ENCODE measurements around the gene POLE. TPM values are rescaled to one million over a fixed set of nuclear protein-coding genes. Genes with fewer than 3 reads are reported as not detected.

Gene POLE
- total RNA-seq, 1 experiment from 2014 or later: 54.0 TPM

GRCh38 chr12:132675757-132676432, 11.2 kb downstream of the POLE start:
- Histone ChIP-seq H3K4me3 (ENCODE audit: insufficient read depth, low read depth, low read length) (no peak overlapping the region), H3K27me3 (ENCODE audit: control insufficient read depth, insufficient read depth, low read length) (no peaks in the 10 kb centered on the region), H3K36me3 (replicated peaks; ENCODE audit: control insufficient read depth, insufficient read depth, low read length) (peaks cover 56% of the 10 kb centered on the region)
- no peak for DNase-seq

DNA sequence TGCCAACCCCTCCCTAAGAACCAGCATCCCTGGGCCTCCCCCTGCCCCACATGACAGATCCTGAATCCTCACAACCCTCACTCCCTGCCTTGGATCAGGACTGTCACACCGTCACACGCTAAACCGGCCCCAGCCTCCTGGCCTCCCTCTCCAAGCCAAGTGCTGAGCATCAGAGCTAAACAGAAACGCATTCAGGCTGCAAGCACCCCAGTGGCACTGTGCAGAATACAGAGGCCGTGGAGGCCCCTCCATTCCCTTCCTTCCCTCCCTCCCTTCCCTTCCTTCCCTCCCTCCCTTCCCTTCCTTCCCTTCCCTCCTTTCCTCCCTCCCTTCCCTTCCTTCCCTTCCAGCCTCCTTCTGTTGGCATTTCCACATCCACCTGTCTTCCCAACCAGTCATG, 12.6 kb downstream of the POLE start:
- DNase-seq: no peak
- H3K27me3 ChIP-seq (ENCODE audit: control insufficient read depth, insufficient read depth, low read length): no peaks in the 10 kb centered on the region
- H3K4me3 ChIP-seq (ENCODE audit: insufficient read depth, low read depth, low read length): no peak overlapping the region
- H3K36me3 ChIP-seq (replicated peaks; ENCODE audit: control insufficient read depth, insufficient read depth, low read length): peaks cover 57% of the 10 kb centered on the region

- Histone ChIP-seq H3K36me3 (replicated peaks; ENCODE audit: control insufficient read depth, insufficient read depth, low read length) (peaks cover 53% of the 10 kb centered on the region), H3K27me3 (ENCODE audit: control insufficient read depth, insufficient read depth, low read length) (no peaks in the 10 kb centered on the region), H3K4me3 (ENCODE audit: insufficient read depth, low read depth, low read length) (no peak overlapping the region)
- DNase-seq: no peak
Measured at GRCh38 chr12:132673288-132674179, 13.6 kb downstream of the POLE start.

DNA sequence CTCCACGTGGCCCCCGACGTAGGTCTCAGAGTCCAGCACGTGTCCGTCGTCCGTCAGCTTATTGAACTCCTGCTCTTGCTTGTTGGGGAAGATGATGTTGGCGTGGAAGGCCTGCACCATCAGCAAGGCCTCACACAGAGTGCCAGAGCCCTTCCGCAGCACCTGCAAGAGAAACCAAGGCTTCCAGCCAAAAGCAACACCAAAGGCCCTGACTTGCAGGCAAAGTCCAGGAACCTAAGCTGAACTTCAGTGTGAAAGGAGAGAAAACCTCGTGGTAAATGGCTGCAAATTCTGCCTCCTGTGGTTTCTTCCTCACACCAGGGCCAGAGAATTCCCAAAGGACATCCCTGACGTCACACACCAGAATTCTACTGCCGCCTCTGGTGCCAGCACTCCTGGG, 14.5 kb downstream of the POLE start:
- Histone ChIP-seq H3K27me3 (ENCODE audit: control insufficient read depth, insufficient read depth, low read length) (no peaks in the 10 kb centered on the region), H3K4me3 (ENCODE audit: insufficient read depth, low read depth, low read length) (no peak overlapping the region), H3K36me3 (replicated peaks; ENCODE audit: control insufficient read depth, insufficient read depth, low read length) (peaks cover 59% of the 10 kb centered on the region)
- no peak for DNase-seq

- DNase-seq: no peak
- Histone ChIP-seq H3K4me3 (ENCODE audit: insufficient read depth, low read depth, low read length) (no peak overlapping the region), H3K36me3 (replicated peaks; ENCODE audit: control insufficient read depth, insufficient read depth, low read length) (peaks cover 59% of the 10 kb centered on the region), H3K27me3 (ENCODE audit: control insufficient read depth, insufficient read depth, low read length) (no peaks in the 10 kb centered on the region)
Measured at GRCh38 chr12:132672116-132672515, 15.0 kb downstream of the POLE start.

DNA sequence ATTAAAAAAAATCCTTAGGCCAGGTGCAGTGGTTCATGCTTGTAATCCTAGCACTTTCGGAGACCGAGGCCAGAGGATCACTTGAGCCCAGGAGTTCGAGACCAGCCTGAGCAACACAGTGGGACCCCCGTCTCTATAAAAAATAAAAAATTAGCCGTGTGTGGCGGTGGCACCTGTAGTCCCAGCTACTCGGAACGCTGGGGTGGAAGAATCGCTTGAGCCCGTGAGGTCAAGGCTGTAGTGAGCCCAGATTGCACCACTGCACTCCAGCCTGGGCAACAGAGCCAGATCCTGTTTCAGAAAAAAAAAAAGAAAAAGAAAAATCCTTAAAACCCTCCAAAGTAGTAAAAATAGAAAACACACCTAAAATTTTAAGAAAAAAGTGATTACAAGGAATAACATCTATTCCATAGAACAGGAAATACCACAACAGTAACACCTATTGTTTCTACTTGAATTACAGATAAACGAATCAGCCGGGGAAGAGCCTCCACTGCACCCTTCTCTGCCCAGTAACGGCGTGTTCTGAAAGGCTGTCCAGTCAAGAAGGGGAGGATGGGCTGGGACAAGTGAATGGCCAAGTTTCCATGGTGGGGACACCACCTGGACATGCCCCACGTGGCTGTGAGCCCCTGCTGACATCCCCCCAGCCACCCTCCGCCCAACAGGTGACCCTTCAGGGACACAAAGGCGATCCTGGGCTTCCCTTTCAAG, 17.8 kb downstream of the POLE start:
- no peak for DNase-seq
- peaks cover 51% of the 10 kb centered on the region for H3K36me3 ChIP-seq (replicated peaks; ENCODE audit: control insufficient read depth, insufficient read depth, low read length)

DNA sequence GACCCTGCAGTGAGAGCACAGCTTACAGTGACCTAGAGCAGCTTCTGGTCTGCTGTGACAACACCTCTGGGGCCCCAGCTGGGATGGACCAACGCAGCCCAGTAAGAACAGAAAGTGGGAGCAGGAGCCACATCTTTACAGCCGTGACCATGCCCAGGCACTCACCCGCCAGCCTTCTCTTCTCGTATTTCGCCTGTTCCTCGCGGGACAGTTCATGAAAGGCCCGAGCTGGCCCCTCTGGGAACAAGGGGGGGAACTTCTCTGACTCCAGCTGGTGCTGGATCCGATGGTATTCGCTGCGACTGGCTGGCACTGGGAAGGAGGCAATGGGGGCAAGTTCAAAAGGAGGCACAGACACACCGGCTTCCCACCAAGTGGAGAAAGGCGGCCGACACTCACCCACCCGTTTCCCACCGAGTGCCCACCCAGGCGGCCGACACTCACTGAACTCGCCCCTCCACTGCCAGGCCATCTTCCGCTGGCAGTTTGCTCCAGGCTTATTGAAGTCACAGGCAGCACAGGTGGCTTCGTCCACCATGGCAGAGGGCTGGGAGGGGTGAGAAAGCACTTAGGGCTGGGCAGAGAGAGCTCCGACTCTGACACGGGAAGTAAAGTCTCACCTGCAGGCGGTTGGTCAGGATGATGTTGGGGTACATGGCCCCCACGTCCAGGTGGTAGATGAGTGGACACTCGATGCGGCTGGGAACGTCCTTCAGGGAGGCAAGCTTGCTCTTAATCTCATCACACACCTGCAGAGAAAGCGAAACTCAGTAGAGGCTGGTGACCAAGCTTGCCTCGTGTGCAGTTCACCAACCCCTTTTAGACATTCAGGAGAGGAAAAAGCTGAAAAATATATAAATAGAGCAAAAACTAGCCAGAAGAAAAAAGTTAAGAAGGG, 18.7 kb downstream of the POLE start:
- Histone ChIP-seq H3K36me3 (replicated peaks; ENCODE audit: control insufficient read depth, insufficient read depth, low read length) (peaks cover 53% of the 10 kb centered on the region), H3K4me3 (ENCODE audit: insufficient read depth, low read depth, low read length) (no peak overlapping the region), H3K27me3 (ENCODE audit: control insufficient read depth, insufficient read depth, low read length) (no peaks in the 10 kb centered on the region)
- DNase-seq: no peak

More for the DNA sequence above, 17.8 kb downstream of the POLE start:
- no peak overlapping the region for H3K4me3 ChIP-seq (ENCODE audit: insufficient read depth, low read depth, low read length)
- no peaks in the 10 kb centered on the region for H3K27me3 ChIP-seq (ENCODE audit: control insufficient read depth, insufficient read depth, low read length)

DNA sequence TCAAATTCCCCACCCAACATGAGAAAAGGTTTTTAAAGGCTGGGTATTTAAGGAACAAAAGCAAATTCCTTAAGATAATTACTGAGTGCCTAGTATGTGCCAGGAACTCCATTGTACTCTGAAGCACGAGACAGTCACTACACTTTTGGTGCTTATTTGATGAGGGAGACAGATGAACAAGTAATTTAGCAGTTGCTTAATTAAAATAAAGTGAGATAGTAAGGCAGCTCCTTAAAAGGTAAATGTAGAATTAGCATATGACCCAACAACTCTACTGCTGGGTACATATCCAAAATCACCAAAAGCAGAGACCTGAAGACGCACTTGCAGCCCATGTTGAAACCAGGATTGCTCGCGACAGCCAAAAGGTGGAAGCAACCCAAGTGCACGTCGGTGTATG, 21.3 kb downstream of the POLE start:
- Histone ChIP-seq H3K4me3 (ENCODE audit: insufficient read depth, low read depth, low read length) (no peak overlapping the region), H3K27me3 (ENCODE audit: control insufficient read depth, insufficient read depth, low read length) (no peaks in the 10 kb centered on the region), H3K36me3 (replicated peaks; ENCODE audit: control insufficient read depth, insufficient read depth, low read length) (peaks cover 59% of the 10 kb centered on the region)
- no peak for DNase-seq

DNA sequence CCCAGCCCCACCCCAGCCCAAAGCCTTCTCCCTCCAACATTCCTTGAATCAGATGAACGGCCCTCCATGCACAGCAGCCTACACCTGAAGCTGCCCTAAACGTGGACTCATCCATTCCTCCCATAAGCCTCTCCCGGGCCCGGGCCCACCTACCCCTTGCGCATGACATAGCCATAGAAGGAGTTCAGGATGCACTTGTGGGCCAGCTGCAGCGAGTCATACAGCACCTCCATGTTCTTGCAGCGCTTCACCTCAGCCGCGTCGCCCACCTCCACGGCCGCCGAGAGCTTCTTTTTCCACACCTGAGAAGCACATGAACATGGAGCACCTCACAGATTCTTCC, 22.0 kb downstream of the POLE start:
- no peak for DNase-seq
- peaks cover 65% of the 10 kb centered on the region for H3K36me3 ChIP-seq (replicated peaks; ENCODE audit: control insufficient read depth, insufficient read depth, low read length)
- no peaks in the 10 kb centered on the region for H3K27me3 ChIP-seq (ENCODE audit: control insufficient read depth, insufficient read depth, low read length)
- no peak overlapping the region for H3K4me3 ChIP-seq (ENCODE audit: insufficient read depth, low read depth, low read length)

DNA sequence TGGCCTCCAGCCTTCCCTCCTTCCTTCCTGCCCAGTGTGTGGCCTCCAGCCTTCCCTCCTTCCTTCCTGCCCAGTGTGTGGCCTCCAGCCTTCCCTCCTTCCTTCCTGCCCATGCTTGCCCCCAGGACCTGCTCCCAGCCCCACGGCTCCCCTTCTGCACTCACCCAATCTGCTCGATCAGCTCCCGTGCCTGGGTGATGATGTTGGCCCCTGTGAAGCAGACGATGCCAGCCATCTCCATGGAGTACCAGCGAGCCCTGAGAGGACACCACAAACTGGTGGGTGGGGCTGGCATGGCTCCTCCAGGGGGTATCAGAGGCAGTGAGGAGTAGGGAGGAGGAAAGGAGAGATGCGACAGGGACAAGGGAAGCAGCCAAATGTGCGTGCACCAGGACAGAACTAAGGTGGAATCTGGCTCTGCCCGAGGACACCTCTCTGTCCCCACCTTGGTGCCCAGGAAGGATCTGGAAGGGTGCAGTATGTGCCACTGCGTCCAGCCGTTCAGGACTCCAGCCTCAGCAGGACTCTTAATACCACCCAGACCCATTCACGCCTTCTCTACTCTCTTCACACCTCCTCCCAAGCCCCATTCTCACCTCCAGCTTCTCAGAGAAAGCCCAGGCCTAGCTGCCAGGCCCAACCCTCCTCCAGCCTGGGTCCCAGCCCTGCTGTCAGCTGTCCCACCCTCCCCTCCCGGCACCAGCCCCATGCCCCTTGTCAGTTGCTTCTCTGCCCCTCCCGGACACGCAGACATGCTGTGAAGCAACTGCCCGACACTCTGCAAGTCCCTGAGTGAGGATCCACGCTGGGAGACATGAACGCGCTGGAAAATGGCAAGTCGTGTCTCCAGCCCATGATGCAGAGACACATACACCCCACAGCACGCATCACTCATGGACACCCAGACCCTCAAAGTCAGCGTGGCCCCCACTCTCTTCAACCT, 22.7 kb downstream of the POLE start:
- H3K27me3 ChIP-seq (ENCODE audit: control insufficient read depth, insufficient read depth, low read length): no peaks in the 10 kb centered on the region
- H3K4me3 ChIP-seq (ENCODE audit: insufficient read depth, low read depth, low read length): no peak overlapping the region
- DNase-seq: no peak
- peaks cover 66% of the 10 kb centered on the region for H3K36me3 ChIP-seq (replicated peaks; ENCODE audit: control insufficient read depth, insufficient read depth, low read length)

DNA sequence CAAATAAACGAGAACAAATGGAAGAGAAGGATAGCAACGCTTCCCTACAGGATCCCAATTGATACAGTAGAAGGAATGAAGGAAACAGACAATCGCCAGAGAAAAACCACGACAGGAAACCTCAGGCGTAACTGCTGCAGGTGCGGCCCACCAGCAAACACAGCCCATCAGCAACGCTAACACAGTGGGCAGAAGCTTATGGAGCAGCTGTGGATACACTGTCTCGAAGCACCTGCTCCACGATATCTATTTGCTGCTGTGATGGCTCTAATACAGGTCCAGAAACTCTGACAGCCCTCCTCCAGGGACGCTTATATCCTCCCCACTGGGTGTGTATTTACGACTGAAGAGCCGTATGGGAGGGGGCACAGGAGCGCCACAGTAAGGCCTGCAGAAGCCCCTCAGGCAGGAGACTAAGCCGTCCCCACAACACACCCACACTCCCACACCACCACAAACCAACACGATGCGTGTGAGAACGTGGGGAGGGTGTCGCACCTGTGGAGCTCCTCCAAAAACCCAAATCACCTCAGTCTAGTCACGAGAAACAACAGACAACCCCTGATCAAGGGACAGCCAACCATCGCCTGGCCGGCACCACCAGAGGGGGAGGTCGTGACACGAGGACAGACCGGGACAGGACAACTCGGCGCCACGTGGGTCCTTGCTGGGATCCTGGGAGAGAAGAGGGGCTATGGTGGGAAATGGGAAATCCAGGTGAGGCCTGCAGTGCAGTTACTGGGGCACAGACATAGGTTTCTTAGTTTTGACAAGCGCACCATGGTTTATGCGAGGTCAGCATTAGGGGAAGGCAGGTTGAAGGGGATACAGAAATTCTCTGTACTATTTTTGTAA, 24.0 kb downstream of the POLE start:
- DNase-seq: no peak
- H3K4me3 ChIP-seq (ENCODE audit: insufficient read depth, low read depth, low read length): no peak overlapping the region
- H3K27me3 ChIP-seq (ENCODE audit: control insufficient read depth, insufficient read depth, low read length): no peaks in the 10 kb centered on the region
- H3K36me3 ChIP-seq (replicated peaks; ENCODE audit: control insufficient read depth, insufficient read depth, low read length): peaks cover 72% of the 10 kb centered on the region

GRCh38 chr12:132661972-132662371, 25.2 kb downstream of the POLE start:
- no peak for DNase-seq
- Histone ChIP-seq H3K36me3 (replicated peaks; ENCODE audit: control insufficient read depth, insufficient read depth, low read length) (peaks cover 76% of the 10 kb centered on the region), H3K27me3 (ENCODE audit: control insufficient read depth, insufficient read depth, low read length) (no peaks in the 10 kb centered on the region), H3K4me3 (ENCODE audit: insufficient read depth, low read depth, low read length) (no peak overlapping the region)
